Omental fat pad (tissue), 4 donors: Measurements from ENCODE around the gene ERICH3. TPM values are rescaled to one million over a fixed set of nuclear protein-coding genes. Genes with fewer than 3 reads are reported as not detected.

Source experiments
- ATAC-seq: fragments of 150-250 bp; one replicate; pipeline ENCODE4 v1.9.1; 2016; ENCODE audit warnings: mild to moderate bottlenecking, moderate library complexity; ENCODE audit not compliant: low FRiP score
- DNase-seq: peaks from one replicate; pipeline ENCODE4 v3.0.0-alpha.2; 2019; ENCODE audit warnings: low spot score
- total RNA-seq, 4 donors: library from RNA; depleted of rRNA; stranded (reverse); fragments of >200 nt; gene quantifications; one replicate each; pipeline ENCODE4 v1.1.0, GENCODE V29; 2016
- TF ChIP-seq, protein P1 (sequence below), 3 donors: fragments of 450-650 bp; IDR thresholded peaks; one replicate each; pipeline ENCODE4 v1.5.1; 2016 to 2017; ENCODE audit warnings: antibody characterized with exemption in 3 of 3, mild to moderate bottlenecking in 3 of 3, moderate library complexity in 2 of 3

The ERICH3 gene
- total RNA-seq, 4 donors from 2014 or later: 0.09 to 0.24 TPM; not detected in 2

DNA sequence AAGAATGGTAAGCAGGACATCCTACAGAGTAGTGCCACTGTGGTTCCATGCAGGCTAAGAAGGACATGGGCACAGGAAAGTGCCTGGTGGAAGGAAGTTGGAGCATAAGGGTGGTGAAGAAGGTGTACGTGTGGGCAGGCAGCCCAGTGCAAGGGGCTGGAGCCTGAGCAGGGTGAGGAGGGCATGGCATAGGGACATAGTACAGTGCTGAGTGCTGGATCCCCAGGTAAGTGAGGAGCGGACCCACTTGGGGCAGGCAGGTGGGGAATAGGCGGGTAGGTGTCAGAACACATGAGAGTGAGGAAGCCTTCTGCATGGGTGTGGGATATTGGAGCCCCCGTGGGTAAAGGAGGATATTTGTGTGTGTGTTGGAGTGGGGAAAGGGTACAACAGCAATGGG lies 145.5 kb downstream of the ERICH3 start:
- TF ChIP-seq, protein P1, sequence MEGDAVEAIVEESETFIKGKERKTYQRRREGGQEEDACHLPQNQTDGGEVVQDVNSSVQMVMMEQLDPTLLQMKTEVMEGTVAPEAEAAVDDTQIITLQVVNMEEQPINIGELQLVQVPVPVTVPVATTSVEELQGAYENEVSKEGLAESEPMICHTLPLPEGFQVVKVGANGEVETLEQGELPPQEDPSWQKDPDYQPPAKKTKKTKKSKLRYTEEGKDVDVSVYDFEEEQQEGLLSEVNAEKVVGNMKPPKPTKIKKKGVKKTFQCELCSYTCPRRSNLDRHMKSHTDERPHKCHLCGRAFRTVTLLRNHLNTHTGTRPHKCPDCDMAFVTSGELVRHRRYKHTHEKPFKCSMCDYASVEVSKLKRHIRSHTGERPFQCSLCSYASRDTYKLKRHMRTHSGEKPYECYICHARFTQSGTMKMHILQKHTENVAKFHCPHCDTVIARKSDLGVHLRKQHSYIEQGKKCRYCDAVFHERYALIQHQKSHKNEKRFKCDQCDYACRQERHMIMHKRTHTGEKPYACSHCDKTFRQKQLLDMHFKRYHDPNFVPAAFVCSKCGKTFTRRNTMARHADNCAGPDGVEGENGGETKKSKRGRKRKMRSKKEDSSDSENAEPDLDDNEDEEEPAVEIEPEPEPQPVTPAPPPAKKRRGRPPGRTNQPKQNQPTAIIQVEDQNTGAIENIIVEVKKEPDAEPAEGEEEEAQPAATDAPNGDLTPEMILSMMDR (IDR thresholded peaks at IDR 0.05): no peak
- ATAC-seq (no peak), DNase-seq (no peak)

DNA sequence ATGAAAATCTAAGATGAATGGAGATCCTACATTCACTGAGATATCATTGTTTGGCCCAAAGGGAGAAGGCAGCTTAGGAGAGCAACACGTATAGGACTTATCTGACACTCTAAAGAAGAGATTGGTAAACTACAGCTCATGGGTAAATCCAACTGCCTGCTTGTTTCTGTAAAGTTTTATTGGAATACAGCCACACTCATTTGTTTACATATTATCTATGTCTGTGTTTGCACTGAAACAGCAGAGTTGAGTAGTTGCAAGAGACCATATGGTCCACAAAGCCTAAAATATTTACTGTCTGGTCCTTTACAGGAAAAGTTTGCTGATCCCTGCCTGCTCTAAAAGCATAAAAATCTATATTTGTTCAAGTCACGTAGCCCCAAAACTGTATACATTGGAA lies 146.9 kb downstream of the ERICH3 start:
- no peak for ATAC-seq
- TF ChIP-seq, protein P1 (IDR thresholded peaks at IDR 0.05): no peak
- DNase-seq: no peak

DNA sequence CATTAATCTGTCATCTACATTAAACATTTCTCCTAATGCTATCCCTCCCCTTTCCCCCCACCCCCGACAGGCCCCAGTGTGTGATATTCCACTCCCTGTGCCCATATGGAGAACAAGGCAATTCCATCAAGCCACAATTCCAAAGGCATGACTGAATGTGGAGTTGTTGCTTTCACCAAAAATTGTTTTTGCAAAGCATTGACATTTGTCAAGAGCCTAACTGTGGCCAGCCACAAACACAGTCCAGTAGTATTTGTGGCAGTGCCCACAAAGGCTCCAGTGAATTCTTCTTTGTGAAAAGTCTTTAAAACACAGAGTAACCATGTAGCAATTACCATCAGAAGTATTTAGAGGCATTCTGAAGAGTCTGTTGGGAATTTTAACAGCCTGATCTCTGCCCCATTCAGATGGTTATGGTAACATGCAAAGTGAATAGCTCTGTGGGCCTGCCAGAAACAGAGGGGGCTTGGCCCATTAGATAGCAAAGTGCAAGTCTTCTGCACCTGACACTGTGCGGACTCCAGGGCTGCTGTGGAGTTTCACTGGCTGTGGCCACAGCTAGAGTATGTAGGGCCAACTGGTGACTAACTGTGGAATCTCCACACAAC lies 149.6 kb downstream of the ERICH3 start:
- DNase-seq (no peak), ATAC-seq (no peak)
- TF ChIP-seq, protein P1 (IDR thresholded peaks at IDR 0.05): no peak

DNA sequence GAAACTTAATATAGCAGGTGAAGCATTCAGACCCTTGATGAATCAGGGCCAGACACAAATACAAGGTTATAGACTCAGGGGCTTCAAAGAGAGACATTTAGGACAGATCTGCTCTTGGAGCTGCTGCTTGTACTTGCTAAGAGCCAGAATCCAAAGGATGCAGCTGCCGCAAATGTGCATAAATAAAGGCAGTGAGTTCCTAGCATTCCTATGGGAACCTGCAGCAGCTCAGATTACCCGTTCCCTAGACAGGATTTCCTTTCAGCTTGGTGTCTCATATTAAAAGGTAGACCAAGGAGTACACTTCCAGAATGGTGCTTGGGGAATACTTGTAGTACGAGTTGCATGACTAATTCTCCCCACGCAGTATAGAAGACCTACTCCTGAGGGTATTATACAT lies 151.4 kb downstream of the ERICH3 start:
- DNase-seq (no peak), ATAC-seq (no peak)
- TF ChIP-seq, protein P1 (IDR thresholded peaks at IDR 0.05): no peak

Other genes starting within 250 kb of the ERICH3 start
- not detected for gene LRRC53, start 161.2 kb downstream of the ERICH3 start, total RNA-seq
- 10 to 100 TPM in 3 of 4 donors, 1 to 10 TPM in 1; 9.1 to 33.2 (median 22.6) TPM for gene CRYZ, start 59.3 kb upstream of the ERICH3 start, total RNA-seq
- 10 to 100 TPM; 11.2 to 19.7 (median 13.6) TPM for gene TYW3, start 59.4 kb upstream of the ERICH3 start, total RNA-seq